M059J (cell line): ENCODE data around the gene CACNG4. TPM values are rescaled to one million over a fixed set of nuclear protein-coding genes. Genes with fewer than 3 reads are reported as not detected.

Experiments used
- DNase-seq: peaks from one replicate; pipeline ENCODE4 v3.0.0-alpha.2; 2012; ENCODE audit warnings: low read depth
- total RNA-seq: library from RNA; depleted of rRNA; stranded (reverse); fragments of >200 nt; shearing (Covaris generic); gene quantifications from 2 replicates; pipeline ENCODE4 v1.2.3, GENCODE V29; 2014; rRNA removed

Gene CACNG4
- 3.0 and 5.5 TPM in 2 replicates for total RNA-seq

DNA sequence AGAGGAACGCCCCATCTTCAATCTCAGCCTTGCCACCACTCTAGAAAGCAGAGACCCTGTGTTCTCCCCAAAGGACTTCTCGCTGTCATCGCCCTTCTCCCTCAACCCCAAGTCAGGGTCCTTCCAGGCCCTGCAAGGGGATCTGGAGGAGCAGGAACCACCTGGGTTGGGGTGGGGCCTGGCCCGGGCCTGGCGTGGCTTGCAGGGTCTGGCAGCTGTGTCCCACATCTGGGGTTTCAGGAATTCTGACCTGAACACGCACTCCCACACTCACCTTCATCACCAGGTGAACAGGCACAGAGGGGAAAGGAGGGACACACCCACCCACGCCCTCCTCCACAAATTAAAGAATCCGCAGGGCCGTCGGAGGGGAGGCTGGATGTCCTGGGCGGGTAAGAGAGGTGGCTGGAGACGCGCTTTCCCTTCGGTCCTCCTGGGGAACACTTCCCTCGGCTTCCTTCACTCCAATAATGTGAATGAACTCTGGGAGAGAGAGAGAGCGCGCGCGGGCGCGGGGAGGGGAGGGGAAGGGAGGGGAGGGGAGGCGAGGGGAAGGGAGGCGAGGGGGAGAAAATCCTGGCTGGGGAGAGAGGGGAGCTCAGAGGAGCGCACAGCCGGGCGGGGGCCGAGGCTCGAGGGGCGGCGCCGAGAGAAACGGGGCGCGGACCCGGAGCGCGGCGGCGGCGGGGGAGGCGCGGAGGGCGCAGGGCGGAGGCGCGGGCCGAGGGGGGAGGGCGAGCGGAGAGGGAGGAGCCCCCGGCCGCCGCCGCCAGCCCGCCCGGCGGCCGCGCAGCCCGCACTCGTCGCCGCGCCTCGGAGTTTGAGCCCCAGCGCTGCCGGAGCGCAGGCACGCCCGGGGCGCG is at the start of gene CACNG4:
Gene CACNG4, plus strand, starts transcription at position 799 of the 863 bp plus-strand sequence. CDS start 205 bp downstream, outside the sequence.
- peak; percentile 12 for DNase-seq

DNA sequence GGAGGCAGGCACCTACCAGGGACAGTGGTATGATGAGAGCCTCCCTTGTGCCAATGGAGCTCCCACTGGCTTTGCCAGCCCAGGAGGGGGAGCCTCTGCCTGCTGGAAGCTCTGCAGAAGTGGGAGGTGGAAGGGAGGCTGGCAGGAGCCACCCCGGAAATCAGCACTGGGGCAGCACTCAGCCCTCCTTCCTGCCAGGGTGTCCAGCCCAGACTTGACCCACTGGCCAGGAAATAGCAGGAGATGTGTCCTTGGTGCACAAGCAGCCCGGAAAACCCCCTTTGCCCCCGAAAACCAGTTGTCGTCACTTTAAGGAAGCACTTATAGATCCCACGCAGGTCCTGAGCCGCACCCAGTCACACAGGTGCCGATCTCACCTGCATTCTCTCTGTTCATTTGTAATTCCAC is 49.3 kb upstream of the CACNG4 start:
- peak; percentile 51 for DNase-seq

GRCh38 chr17:66915792-66916191 is 48.7 kb upstream of the CACNG4 start:
- no peak for DNase-seq

GRCh38 chr17:66916946-66917345 is 47.6 kb upstream of the CACNG4 start:
- no peak for DNase-seq

DNA sequence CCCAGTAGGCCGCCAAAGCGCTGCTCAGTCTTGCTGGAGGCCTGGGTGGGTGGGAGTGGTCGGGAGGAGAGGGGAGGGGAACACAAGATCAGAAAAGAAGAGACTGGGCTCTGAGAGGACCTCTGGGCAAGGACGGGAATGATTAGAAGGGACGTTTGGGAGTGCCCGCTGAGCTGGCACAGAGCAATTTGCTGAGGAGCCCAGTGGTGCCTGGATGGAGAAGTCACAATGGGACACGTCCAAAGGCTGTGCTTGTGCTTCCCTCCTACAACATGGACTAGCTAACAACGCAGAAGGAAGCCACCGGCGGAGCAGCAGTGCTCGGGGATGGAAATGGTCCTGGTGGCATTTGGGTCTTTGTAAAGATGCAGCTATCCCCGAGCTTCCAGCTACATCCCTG is 45.6 kb upstream of the CACNG4 start:
- DNase-seq = no peak

DNA sequence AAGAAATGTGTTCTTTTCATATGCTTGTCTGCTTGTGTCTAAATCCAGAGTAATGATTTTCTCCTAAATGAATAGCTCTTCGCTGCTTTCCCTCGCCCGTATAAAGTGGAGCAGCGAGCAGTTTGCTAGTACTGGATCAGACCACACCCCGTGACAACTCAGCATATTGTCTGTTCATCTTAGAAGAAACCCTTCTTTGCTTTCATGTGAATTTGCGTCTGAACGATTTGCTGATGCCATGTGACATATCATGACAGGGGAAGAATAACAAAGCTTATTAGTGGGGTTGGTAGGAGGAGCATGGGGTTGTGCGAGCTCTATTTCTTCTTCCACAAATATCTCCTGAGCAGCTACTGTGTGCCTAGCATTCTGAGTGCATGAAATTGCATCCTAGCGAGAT is 44.1 kb upstream of the CACNG4 start:
- no peak for DNase-seq

DNA sequence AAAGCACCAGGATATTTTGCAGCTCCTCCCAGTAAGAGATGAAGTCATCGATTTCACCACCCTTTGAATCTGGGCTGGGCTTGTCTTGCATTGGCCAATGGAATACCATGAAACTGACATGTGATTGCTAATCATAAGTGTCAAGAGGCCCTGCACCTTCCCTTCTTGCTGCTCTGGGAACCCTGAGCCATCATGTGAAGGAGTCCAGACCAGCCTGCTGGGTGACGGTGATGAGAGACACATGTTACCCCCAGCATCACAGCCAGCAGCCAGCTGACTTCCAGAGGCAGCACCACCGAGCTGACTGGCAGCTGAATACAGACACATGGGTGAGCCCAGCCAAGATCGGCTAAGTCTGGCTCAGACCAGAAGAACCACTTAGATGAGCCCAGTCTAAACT is 43.6 kb upstream of the CACNG4 start:
- DNase-seq = no peak

GRCh38 chr17:66923886-66924285 is 40.6 kb upstream of the CACNG4 start:
- DNase-seq = no peak

DNA sequence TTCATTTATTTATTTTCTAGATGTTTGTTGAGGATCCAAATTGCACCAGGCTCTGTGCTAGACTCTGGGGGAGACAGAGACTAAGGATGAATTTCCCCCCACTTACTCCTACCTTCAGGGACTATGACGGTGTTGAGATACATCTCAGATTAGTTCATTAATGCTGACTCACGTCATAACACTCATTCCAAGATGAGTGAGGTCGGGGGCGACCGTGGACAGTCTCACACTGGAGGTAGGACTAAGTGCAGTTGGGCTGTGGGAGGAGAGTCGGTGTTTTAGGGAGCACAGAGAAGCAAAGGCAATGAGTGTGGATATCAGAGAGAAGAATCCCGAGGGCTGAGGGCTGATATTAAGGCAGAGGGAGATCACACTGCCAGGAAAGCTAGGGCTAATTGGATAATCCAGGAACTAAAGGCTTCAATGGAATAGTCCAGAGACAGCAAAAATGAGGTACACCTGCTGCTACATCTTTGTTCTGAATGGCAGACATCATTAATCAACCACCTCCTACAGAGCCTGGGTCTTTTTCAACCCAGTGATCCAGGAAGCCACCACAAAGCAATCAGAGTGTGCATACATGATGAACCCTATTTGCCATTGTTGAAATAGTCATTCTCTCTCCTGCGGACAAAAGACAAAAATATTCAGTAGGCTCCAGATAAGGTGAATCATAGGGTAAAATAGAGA is 38.6 kb upstream of the CACNG4 start:
- DNase-seq = no peak

DNA sequence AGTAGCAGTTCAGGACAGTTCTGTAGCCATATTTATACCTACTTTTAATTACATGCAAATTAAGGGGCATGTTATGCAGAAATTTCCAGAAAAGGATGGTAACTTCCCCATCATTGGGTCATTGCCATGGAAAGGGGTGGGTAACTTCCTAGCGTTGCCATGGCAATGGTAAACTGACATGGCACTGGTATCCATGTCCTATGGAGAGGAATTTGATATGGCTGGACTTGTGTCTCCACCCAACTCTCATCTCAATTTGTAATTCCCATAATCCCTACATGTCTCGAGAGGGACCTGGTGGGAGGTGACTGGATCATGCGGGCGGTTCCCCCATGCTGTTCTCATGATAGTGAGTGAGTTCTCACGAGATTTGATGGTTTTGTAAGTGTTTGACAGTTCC is 35.6 kb upstream of the CACNG4 start:
- no peak for DNase-seq

DNA sequence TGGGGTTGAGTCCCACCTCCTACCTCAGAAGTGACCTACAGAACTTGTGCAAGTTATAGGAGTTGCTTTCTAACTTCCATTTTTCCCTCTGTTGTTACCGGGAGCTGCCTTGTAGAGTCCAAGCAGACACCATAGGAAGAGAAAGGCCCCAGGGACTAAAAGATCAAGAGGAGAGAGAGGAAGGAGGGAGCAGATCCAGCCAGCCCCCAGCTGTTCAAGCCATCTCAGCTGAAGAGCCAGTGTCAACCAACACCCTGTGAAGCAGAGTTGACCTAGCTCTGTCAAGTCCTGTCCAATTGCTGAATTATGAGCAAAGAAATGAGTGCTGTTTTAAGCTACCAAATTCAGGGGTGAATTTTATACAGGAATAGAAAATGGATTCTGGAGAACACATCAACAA is 34.9 kb upstream of the CACNG4 start:
- no peak for DNase-seq

DNA sequence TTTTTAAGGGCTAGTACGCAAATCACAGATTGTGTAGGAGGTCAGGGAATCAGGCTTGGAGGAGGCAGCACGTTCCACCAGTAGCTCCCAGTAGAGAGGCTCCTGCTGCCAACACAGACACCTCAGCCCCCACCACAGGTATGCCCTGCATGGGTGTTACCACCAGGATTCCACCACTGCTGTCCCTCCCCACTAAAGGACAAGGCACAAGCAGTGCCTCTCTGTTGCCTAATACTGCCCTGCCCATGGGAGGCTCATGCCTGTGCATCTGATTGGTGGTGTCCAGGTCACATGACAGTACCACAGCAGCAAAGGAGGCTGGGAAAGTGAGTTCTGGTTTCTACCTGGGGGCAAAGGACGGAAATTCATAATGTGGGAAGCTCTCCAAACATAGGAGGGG is 33.6 kb upstream of the CACNG4 start:
- peak; percentile 9 for DNase-seq

- DNase-seq = no peak
Measured at GRCh38 chr17:66932311-66932710, 32.2 kb upstream of the CACNG4 start.

- no peak for DNase-seq
Measured at GRCh38 chr17:66934040-66934439, 30.5 kb upstream of the CACNG4 start.

- no peak for DNase-seq
Measured at GRCh38 chr17:66935717-66936116, 28.8 kb upstream of the CACNG4 start.

GRCh38 chr17:66938656-66939055 is 25.9 kb upstream of the CACNG4 start:
- no peak for DNase-seq

DNA sequence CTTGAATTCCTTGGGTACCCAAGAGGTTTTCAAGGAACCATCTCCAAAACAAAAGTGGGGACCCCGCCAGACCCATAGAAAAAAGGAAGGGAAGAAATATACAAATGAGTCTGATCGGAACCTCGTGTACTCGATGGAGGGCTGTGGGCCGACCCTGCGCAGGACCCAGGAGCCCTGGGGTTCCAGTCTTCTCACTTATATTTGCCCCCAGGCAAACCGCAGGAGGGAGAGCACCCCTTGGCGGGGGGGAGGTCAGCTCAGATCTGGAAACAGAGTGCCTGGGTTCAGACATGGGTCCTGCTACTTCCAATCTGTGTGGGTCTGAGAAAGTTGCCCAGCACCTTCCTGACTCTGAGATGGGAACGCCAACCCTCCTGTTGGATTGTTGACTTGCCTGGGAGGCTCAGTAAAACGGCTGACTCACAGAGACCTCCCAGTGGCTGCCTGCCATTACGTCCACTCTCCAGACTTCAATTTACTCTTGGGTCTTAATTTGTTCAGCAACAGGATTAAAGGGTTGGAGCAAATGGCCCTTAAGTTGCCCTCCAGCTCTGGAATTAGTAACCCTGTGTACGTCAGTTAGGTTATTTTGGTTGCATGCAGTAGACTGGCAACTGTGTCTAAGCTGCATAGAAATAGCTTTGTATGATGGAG is 24.9 kb upstream of the CACNG4 start:
- DNase-seq = peak; percentile 54

DNA sequence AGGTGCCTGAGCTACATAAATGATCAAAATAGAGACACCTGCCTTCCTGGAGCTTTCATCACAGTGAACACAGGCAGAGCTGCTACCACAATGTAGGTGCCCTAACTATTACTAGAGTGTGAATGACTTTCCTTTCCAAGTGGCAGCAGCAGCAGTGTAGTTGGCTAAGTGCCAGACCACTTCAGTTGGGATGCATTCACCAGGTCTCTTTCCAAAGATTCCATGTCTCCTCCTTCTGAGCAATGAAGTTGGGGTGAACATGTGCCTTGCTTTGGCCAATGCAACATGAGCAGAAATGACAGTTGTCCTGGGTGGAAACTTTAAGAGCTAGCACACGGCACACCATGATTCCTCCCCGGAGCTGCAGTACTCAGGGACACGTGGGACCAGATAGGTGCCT is 23.3 kb upstream of the CACNG4 start:
- DNase-seq = no peak

DNA sequence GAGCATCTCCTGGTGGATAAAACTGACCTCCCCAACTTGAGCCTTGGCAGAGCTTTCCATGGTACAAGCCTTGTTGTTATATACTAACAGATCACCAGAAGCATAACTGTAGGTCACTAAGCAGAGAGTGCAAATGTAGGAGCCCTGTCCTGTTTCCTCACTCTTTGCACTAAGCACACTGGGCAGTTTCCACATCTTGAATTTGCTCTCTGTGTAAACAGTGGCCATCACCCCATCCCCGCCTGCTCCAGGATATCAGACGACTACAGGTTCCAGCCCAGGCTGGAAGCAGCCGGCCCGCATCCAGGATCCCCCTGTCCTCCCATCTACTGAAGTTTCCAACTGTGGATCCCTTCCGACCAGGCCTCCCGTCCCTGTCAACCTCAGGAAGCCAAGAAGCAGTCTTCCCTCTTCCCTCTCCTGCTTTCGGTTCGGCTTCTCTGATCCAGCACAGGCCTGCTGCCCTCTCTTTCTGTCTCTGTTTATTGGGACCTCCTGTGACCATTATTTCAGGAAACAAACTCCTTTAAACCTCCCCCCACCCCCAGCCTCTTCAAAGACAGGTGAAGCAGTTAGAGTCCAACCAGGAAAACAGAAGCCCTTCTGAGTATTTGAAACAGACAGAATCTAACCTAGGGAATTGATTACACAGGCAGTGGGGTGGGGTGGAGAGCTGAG is 22.6 kb upstream of the CACNG4 start:
- no peak for DNase-seq

GRCh38 chr17:66942451-66943264 is 21.8 kb upstream of the CACNG4 start:
- no peak for DNase-seq

GRCh38 chr17:66943484-66943883 is 21.0 kb upstream of the CACNG4 start:
- DNase-seq = peak; percentile 25
